Fibroblast of lung (primary cell): Measurements from ENCODE around the gene GHRHR. TPM values are rescaled to one million over a fixed set of nuclear protein-coding genes. Genes with fewer than 3 reads are reported as not detected.

Experiments
- DNase-seq, 2 donors: peaks; one replicate each; pipeline versions ENCODE4 v3.0.0 to v3.0.0-alpha.2; 2010; ENCODE audit warnings: low read depth in 2 of 2
- H2AFZ ChIP-seq: 2 replicates; pipeline ENCODE4 v1.5.1; 2012; ENCODE audit warnings: low read length, control low read depth, inconsistent platforms
- H3K27ac ChIP-seq: 2 replicates; pipeline ENCODE4 v1.5.1; 2011; ENCODE audit warnings: low read length, control low read depth; ENCODE audit not compliant: insufficient read depth
- H3K27me3 ChIP-seq: 2 replicates; pipeline ENCODE4 v1.5.1; 2011; ENCODE audit warnings: mild to moderate bottlenecking, low read length; ENCODE audit not compliant: control insufficient read depth, insufficient read depth
- H3K36me3 ChIP-seq: 2 replicates; pipeline ENCODE4 v1.5.1; 2011; ENCODE audit warnings: low read length; ENCODE audit not compliant: control insufficient read depth, insufficient read depth
- H3K4me1 ChIP-seq: 2 replicates; pipeline ENCODE4 v1.5.1; 2011; ENCODE audit warnings: low read length; ENCODE audit not compliant: control insufficient read depth, insufficient read depth; ENCODE audit errors: extremely low read depth
- H3K4me2 ChIP-seq: 2 replicates; pipeline ENCODE4 v1.5.1; 2011; ENCODE audit warnings: low read length, control low read depth; ENCODE audit not compliant: insufficient read depth; ENCODE audit errors: extremely low read depth
- H3K4me3 ChIP-seq, 4 experiments: fragments of 200-600 bp in 1 of 4; sonication (generic) in 1 of 4; replicated peaks in 1 of 4; 2 replicates each; pipeline ENCODE4 v1.5.1; 2011 to 2016; ENCODE audit warnings: low read length in 4 of 4, low read depth in 3 of 4, mild to moderate bottlenecking in 3 of 4, control low read depth in 2 of 4, inconsistent platforms in 1 of 4, mixed read lengths in 1 of 4; ENCODE audit not compliant: insufficient read depth in 1 of 4; ENCODE audit errors: control extremely low read depth in 1 of 4
- H3K79me2 ChIP-seq: 2 replicates; pipeline ENCODE4 v1.5.1; 2012; ENCODE audit warnings: mild to moderate bottlenecking, low read length, inconsistent platforms; ENCODE audit not compliant: control insufficient read depth, insufficient read depth
- H3K9ac ChIP-seq: 2 replicates; pipeline ENCODE4 v1.5.1; 2011; ENCODE audit warnings: mild to moderate bottlenecking, low read length, control low read depth; ENCODE audit not compliant: insufficient read depth
- H3K9me3 ChIP-seq: 2 replicates; pipeline ENCODE4 v1.5.1; 2012; ENCODE audit warnings: low read depth, low read length; ENCODE audit not compliant: control insufficient read depth, insufficient read depth
- H4K20me1 ChIP-seq: 2 replicates; pipeline ENCODE4 v1.5.1; 2011; ENCODE audit warnings: low read length; ENCODE audit not compliant: control insufficient read depth, insufficient read depth; ENCODE audit errors: extremely low read depth
- CTCF ChIP-seq, 2 donors: IDR thresholded peaks in 1 of 2; conservative IDR thresholded peaks in 1 of 2; 1 replicate in 1 of 2; 2 replicates in 1 of 2; pipeline ENCODE4 v1.5.1; 2011 to 2012; ENCODE audit warnings: low read length in 2 of 2, control low read depth in 1 of 2, inconsistent platforms in 1 of 2, low read depth in 1 of 2, mild to moderate bottlenecking in 1 of 2
- EZH2 ChIP-seq: IDR thresholded peaks from 2 replicates; pipeline ENCODE4 v1.5.1; 2012; ENCODE audit warnings: low read length, control low read depth, mild to moderate bottlenecking; ENCODE audit errors: missing control alignments
- polyA plus RNA-seq, 2 donors: library from polyadenylated mRNA; depleted of rRNA in 1 of 2; stranded (reverse) in 1 of 2; unstranded in 1 of 2; fragments of >200 nt; gene quantifications; 2 replicates each; pipeline ENCODE4 v1.2.1, GENCODE V29; 2011 to 2012; ENCODE audit warnings: missing spikeins in 1 of 2
- total RNA-seq: library from RNA; depleted of rRNA; stranded (reverse); fragments of >200 nt; gene quantifications from 2 replicates; pipeline ENCODE4 v1.2.1, GENCODE V29; 2014

Gene GHRHR
- total and polyA plus RNA-seq, 2 donors (not counting 1 experiment from before 2014, with no cell fraction given) = not detected

GRCh38 chr7:30996256-30996655, 32.5 kb downstream of the GHRHR start:
- no peaks in the 10 kb centered on the region for H3K79me2 ChIP-seq
- no peaks in the 10 kb centered on the region for H3K27me3 ChIP-seq
- no peak overlapping the region for H3K4me3 ChIP-seq
- no peak overlapping the region for H3K9ac ChIP-seq
- no peaks in the 10 kb centered on the region for H3K36me3 ChIP-seq
- no peaks in the 10 kb centered on the region for H3K9me3 ChIP-seq
- no peaks in the 10 kb centered on the region for H3K4me1 ChIP-seq
- H2AFZ ChIP-seq = no peak overlapping the region
- TF ChIP-seq CTCF (conservative IDR thresholded peaks at IDR 0.05 in 1 of 2, IDR thresholded peaks at IDR 0.05 in 1 of 2; ENCODE audit: low read depth in 1 of 2, low read length in 2 of 2) = no peak
- TF ChIP-seq EZH2 = no peak
- no peak for DNase-seq
- no peaks in the 10 kb centered on the region for H4K20me1 ChIP-seq
- no peak overlapping the region for H3K4me2 ChIP-seq
- no peak overlapping the region for H3K27ac ChIP-seq

- TF ChIP-seq CTCF (conservative IDR thresholded peaks at IDR 0.05 in 1 of 2, IDR thresholded peaks at IDR 0.05 in 1 of 2; ENCODE audit: low read depth in 1 of 2, low read length in 2 of 2) (no peak), EZH2 (no peak)
- Histone ChIP-seq H3K27me3 (no peaks in the 10 kb centered on the region), H3K4me3 (no peak overlapping the region), H3K36me3 (no peaks in the 10 kb centered on the region), H3K4me1 (no peaks in the 10 kb centered on the region), H3K79me2 (no peaks in the 10 kb centered on the region), H4K20me1 (no peaks in the 10 kb centered on the region), H3K9ac (no peak overlapping the region), H2AFZ (no peak overlapping the region), H3K4me2 (no peak overlapping the region), H3K27ac (no peak overlapping the region), H3K9me3 (no peaks in the 10 kb centered on the region)
- DNase-seq = no peak
Measured at GRCh38 chr7:30996883-30997282, 33.1 kb downstream of the GHRHR start.

GRCh38 chr7:30997316-30997715, 33.6 kb downstream of the GHRHR start:
- TF ChIP-seq CTCF (conservative IDR thresholded peaks at IDR 0.05 in 1 of 2, IDR thresholded peaks at IDR 0.05 in 1 of 2; ENCODE audit: low read depth in 1 of 2, low read length in 2 of 2) (no peak), EZH2 (no peak)
- Histone ChIP-seq H3K27ac (no peak overlapping the region), H4K20me1 (no peaks in the 10 kb centered on the region), H2AFZ (no peak overlapping the region), H3K79me2 (no peaks in the 10 kb centered on the region), H3K9me3 (no peaks in the 10 kb centered on the region), H3K4me2 (no peak overlapping the region), H3K4me1 (no peaks in the 10 kb centered on the region), H3K4me3 (no peak overlapping the region), H3K36me3 (no peaks in the 10 kb centered on the region), H3K9ac (no peak overlapping the region), H3K27me3 (no peaks in the 10 kb centered on the region)
- DNase-seq = peak in 1 of 2 donors; percentile 68
